NCI-H526 (cell line): Measurements from ENCODE around the gene DLEC1.
"Not testable (repeated sequence)": the region's sequence is repeated elsewhere in the genome, so short reads cannot be mapped to it uniquely, and the experiment has no call there.

ENCODE experiments used
- DNase-seq, 2 experiments: peaks; one replicate each; lab custom pipeline; 2025; lab: John Stamatoyannopoulos, UW

Gene DLEC1

GRCh38 chr3:38120693-38121450, 81.9 kb downstream of the DLEC1 start:
- no peak for DNase-seq

GRCh38 chr3:38121451-38121831, 82.4 kb downstream of the DLEC1 start:
- DNase-seq = no peak

- no peak for DNase-seq
Observed at GRCh38 chr3:38121832-38122461, 82.9 kb downstream of the DLEC1 start.

- no peak for DNase-seq
Observed at GRCh38 chr3:38122712-38123290, 83.8 kb downstream of the DLEC1 start.

- DNase-seq = no peak
Observed at GRCh38 chr3:38124324-38125122, 85.5 kb downstream of the DLEC1 start.

GRCh38 chr3:38125305-38126120, 86.5 kb downstream of the DLEC1 start:
- DNase-seq = no peak

- DNase-seq = no peak
Observed at GRCh38 chr3:38126121-38126892, 87.3 kb downstream of the DLEC1 start.

GRCh38 chr3:38127611-38128302, 88.7 kb downstream of the DLEC1 start:
- DNase-seq = no peak

- DNase-seq = no peak
Observed at GRCh38 chr3:38128303-38128655, 89.3 kb downstream of the DLEC1 start.

GRCh38 chr3:38129058-38129457, 90.0 kb downstream of the DLEC1 start:
- no peak for DNase-seq

GRCh38 chr3:38130631-38131065, 91.6 kb downstream of the DLEC1 start:
- no peak for DNase-seq

- peak; percentile 8 to 60 for DNase-seq
Observed at GRCh38 chr3:38131621-38132369, 92.8 kb downstream of the DLEC1 start.

- DNase-seq = no peak
Observed at GRCh38 chr3:38133209-38133556, 94.2 kb downstream of the DLEC1 start.

GRCh38 chr3:38133557-38134405, 94.8 kb downstream of the DLEC1 start:
- DNase-seq = no peak

GRCh38 chr3:38134517-38135143, 95.6 kb downstream of the DLEC1 start:
- not testable (repeated sequence) for DNase-seq

- DNase-seq = not testable (repeated sequence)
Observed at GRCh38 chr3:38135621-38136277, 96.7 kb downstream of the DLEC1 start.

- no peak for DNase-seq
Observed at GRCh38 chr3:38136393-38136776, 97.4 kb downstream of the DLEC1 start.
